Smooth muscle cell (in vitro differentiated cells): Measurements from ENCODE around the gene PTPRD. TPM values are rescaled to one million over a fixed set of nuclear protein-coding genes. Genes with fewer than 3 reads are reported as not detected.

ENCODE experiments used
- DNase-seq: peaks from one replicate; lab custom pipeline; 2025; ENCODE audit not compliant: unreplicated experiment; lab: John Stamatoyannopoulos, UW
- H2AFZ ChIP-seq: fragments of 200-600 bp; sonication (generic); 2 replicates; pipeline ENCODE4 v1.6.0; 2016; ENCODE audit warnings: antibody characterized with exemption, low read depth, mild to moderate bottlenecking
- H3F3A ChIP-seq: fragments of 200-600 bp; sonication (generic); 2 replicates; pipeline ENCODE4 v1.6.0; 2017; ENCODE audit warnings: antibody characterized with exemption, low read depth
- H3K27ac ChIP-seq: fragments of 200-600 bp; sonication (generic); 2 replicates; pipeline ENCODE4 v1.5.1; 2016; ENCODE audit warnings: low read depth, mild to moderate bottlenecking
- H3K27me3 ChIP-seq: fragments of 200-600 bp; sonication (generic); 2 replicates; pipeline ENCODE4 v1.6.1; 2016; ENCODE audit warnings: low read depth, mild to moderate bottlenecking
- H3K36me3 ChIP-seq: fragments of 200-600 bp; sonication (generic); 2 replicates; pipeline ENCODE4 v1.5.1; 2016; ENCODE audit warnings: low read depth
- H3K4me1 ChIP-seq: fragments of 200-600 bp; sonication (generic); 2 replicates; pipeline ENCODE4 v1.5.1; 2016; ENCODE audit warnings: low read depth
- H3K4me2 ChIP-seq: fragments of 200-600 bp; sonication (generic); 2 replicates; pipeline ENCODE4 v1.6.0; 2016; ENCODE audit warnings: mild to moderate bottlenecking
- H3K4me3 ChIP-seq: fragments of 200-600 bp; sonication (generic); 2 replicates; pipeline ENCODE4 v1.5.1; 2016; ENCODE audit warnings: mild to moderate bottlenecking
- H3K79me2 ChIP-seq: fragments of 200-600 bp; sonication (generic); 2 replicates; pipeline ENCODE4 v1.6.0; 2016; ENCODE audit warnings: low read depth, mild to moderate bottlenecking
- H3K9ac ChIP-seq: fragments of 200-600 bp; sonication (generic); 2 replicates; pipeline ENCODE4 v1.6.0; 2016; ENCODE audit warnings: low read depth
- H3K9me3 ChIP-seq: fragments of 200-600 bp; sonication (generic); replicated peaks from 2 replicates; pipeline ENCODE4 v1.5.1; 2016; ENCODE audit warnings: low read depth
- H4K20me1 ChIP-seq: fragments of 200-600 bp; sonication (generic); 2 replicates; pipeline ENCODE4 v1.6.0; 2016; ENCODE audit warnings: low read depth
- WGBS: methylation state at CpG from one replicate; pipeline ENCODE4 v1.1.7; 2016; ENCODE audit warnings: low lambda C conversion rate; 5-methylcytosine and 5-hydroxymethylcytosine counted together
- polyA plus RNA-seq: library from polyadenylated mRNA; unstranded; fragments of >200 nt; fragmentation: Nextera tagmentation; extraction: Ambion mirVana; gene quantifications from 2 replicates; pipeline ENCODE4 v1.2.1, GENCODE V29; 2016
- total RNA-seq: library from RNA; depleted of rRNA; stranded (reverse); fragments of >200 nt; gene quantifications from 2 replicates; pipeline ENCODE4 v1.2.3, GENCODE V29; 2014
- TF ChIP-seq, protein P1 (sequence below): fragments of 200-600 bp; sonication (generic); IDR thresholded peaks from 2 replicates; pipeline ENCODE4 v1.5.1; 2017; ENCODE audit warnings: borderline replicate concordance, mild to moderate bottlenecking, antibody characterized with exemption; ENCODE audit not compliant: insufficient read depth, poor library complexity, severe bottlenecking

The PTPRD gene
- total and polyA plus RNA-seq, 2 experiments from 2014 or later = 6.5 to 61.0 TPM

- no peaks in the 10 kb centered on the region for H3K27me3 ChIP-seq
- no peaks in the 10 kb centered on the region for H3K4me1 ChIP-seq
- H3K36me3 ChIP-seq = no peaks in the 10 kb centered on the region
- no peak overlapping the region for H3K27ac ChIP-seq
- no peak overlapping the region for H3K9ac ChIP-seq
- no peak overlapping the region for H3K4me3 ChIP-seq
- no peaks in the 10 kb centered on the region for H3K79me2 ChIP-seq
- H3K4me2 ChIP-seq = no peak overlapping the region
- H4K20me1 ChIP-seq = no peaks in the 10 kb centered on the region
- DNase-seq = no peak
- WGBS = 47% methylated on average over 1 of the region's 1 CpG
- TF ChIP-seq, protein P1, sequence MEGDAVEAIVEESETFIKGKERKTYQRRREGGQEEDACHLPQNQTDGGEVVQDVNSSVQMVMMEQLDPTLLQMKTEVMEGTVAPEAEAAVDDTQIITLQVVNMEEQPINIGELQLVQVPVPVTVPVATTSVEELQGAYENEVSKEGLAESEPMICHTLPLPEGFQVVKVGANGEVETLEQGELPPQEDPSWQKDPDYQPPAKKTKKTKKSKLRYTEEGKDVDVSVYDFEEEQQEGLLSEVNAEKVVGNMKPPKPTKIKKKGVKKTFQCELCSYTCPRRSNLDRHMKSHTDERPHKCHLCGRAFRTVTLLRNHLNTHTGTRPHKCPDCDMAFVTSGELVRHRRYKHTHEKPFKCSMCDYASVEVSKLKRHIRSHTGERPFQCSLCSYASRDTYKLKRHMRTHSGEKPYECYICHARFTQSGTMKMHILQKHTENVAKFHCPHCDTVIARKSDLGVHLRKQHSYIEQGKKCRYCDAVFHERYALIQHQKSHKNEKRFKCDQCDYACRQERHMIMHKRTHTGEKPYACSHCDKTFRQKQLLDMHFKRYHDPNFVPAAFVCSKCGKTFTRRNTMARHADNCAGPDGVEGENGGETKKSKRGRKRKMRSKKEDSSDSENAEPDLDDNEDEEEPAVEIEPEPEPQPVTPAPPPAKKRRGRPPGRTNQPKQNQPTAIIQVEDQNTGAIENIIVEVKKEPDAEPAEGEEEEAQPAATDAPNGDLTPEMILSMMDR = no peak
- H3K9me3 ChIP-seq = no peaks in the 10 kb centered on the region
- H2AFZ ChIP-seq = no peak overlapping the region
- H3F3A ChIP-seq = no peaks in the 10 kb centered on the region
These were observed 719.0 kb downstream of the PTPRD start for GRCh38 chr9:9893837-9894236.

DNA sequence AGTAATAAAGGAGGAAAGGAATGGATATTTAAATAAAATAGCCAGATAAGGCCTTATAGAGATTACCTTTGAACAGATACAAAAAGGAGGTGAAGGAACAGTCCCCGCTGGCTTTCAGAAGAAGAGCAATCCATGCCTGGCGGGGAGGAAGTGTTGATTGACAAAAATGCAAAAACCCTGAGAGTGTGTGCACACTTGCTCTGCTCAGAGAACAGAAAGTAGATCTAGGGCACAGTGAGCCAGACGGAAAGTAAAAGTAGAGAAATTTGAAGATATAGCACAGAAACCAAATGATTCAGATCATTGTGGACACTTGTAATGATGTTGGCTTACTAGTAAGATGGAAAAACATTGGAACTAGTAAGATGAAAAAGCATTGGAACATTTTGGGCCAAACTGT lies 720.6 kb downstream of the PTPRD start:
- no peaks in the 10 kb centered on the region for H3K27me3 ChIP-seq

GRCh38 chr9:9881692-9882091 lies 731.1 kb downstream of the PTPRD start:
- H3K79me2 ChIP-seq = no peaks in the 10 kb centered on the region
- no peak overlapping the region for H3K9ac ChIP-seq
- TF ChIP-seq, protein P1 = no peak
- H2AFZ ChIP-seq = no peak overlapping the region
- no peaks in the 10 kb centered on the region for H3K36me3 ChIP-seq
- no peak overlapping the region for H3K27ac ChIP-seq
- 86% methylated on average over 2 of the region's 2 CpGs for WGBS
- no peak overlapping the region for H3K4me2 ChIP-seq
- no peaks in the 10 kb centered on the region for H3F3A ChIP-seq
- H3K4me3 ChIP-seq = no peak overlapping the region
- no peaks in the 10 kb centered on the region for H3K9me3 ChIP-seq
- DNase-seq = no peak
- H3K4me1 ChIP-seq = no peaks in the 10 kb centered on the region
- H3K27me3 ChIP-seq = no peaks in the 10 kb centered on the region
- H4K20me1 ChIP-seq = no peaks in the 10 kb centered on the region

More for the DNA sequence above, 720.6 kb downstream of the PTPRD start:
- H3K4me1 ChIP-seq = no peaks in the 10 kb centered on the region
- WGBS = 89% methylated on average over 3 of the region's 3 CpGs
- H3K9me3 ChIP-seq = no peaks in the 10 kb centered on the region
- H3K4me3 ChIP-seq = no peak overlapping the region
- no peaks in the 10 kb centered on the region for H4K20me1 ChIP-seq
- H3K36me3 ChIP-seq = no peaks in the 10 kb centered on the region
- TF ChIP-seq, protein P1 = no peak
- H3F3A ChIP-seq = no peaks in the 10 kb centered on the region
- no peak overlapping the region for H3K4me2 ChIP-seq
- H3K79me2 ChIP-seq = no peaks in the 10 kb centered on the region
- DNase-seq = no peak
- no peak overlapping the region for H2AFZ ChIP-seq
- H3K27ac ChIP-seq = no peak overlapping the region
- H3K9ac ChIP-seq = no peak overlapping the region

DNA sequence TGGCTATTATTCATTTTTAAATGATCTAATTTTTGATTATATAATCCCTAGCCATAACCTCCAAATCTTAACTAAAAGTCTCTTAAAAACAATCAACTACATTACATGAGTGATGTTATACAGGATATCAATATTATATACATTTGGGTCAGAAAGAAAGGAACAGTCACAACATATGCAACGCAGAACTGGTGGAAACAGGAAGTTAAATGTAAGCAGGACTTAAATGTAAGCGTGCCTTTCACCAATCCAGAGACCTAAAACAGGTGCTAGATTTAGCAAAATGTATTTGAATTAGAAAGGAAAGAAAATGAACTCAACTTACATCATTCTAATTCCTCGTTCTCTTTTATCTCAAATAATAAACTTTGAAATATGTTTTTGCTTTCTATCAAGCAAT lies 738.5 kb downstream of the PTPRD start:
- Histone ChIP-seq H3K4me3 (no peak overlapping the region), H2AFZ (no peak overlapping the region), H3K36me3 (no peaks in the 10 kb centered on the region), H4K20me1 (no peaks in the 10 kb centered on the region), H3K4me1 (no peaks in the 10 kb centered on the region), H3K27ac (no peak overlapping the region), H3F3A (no peaks in the 10 kb centered on the region), H3K9me3 (no peaks in the 10 kb centered on the region), H3K27me3 (no peaks in the 10 kb centered on the region), H3K4me2 (no peak overlapping the region), H3K9ac (no peak overlapping the region), H3K79me2 (no peaks in the 10 kb centered on the region)
- TF ChIP-seq, protein P1 = no peak
- DNase-seq = no peak
- WGBS = 78% methylated on average over 3 of the region's 3 CpGs
